ENCODE measurements around the gene DOK1. TPM values are rescaled to one million over a fixed set of nuclear protein-coding genes. Genes with fewer than 3 reads are reported as not detected.

The DOK1 gene
- total RNA-seq, 1 donor from 2014 or later, result 23.6 TPM

- Histone ChIP-seq H3K27me3 (ENCODE audit: control insufficient read depth, insufficient read depth, low read length) (no peaks in the 10 kb centered on the region), H3K4me3 (ENCODE audit: low read depth, low read length) (peak overlapping the region; percentile 80), H3K36me3 (ENCODE audit: control insufficient read depth, insufficient read depth, low read length) (no peaks in the 10 kb centered on the region)
- TF ChIP-seq CTCF (IDR thresholded peaks at IDR 0.05; ENCODE audit: insufficient read depth, low read length, poor library complexity, severe bottlenecking), result no peak
- DNase-seq (ENCODE audit: low read depth), result no peak
Observed at GRCh38 chr2:74554820-74555531, 456 bp downstream of the DOK1 start.

GRCh38 chr2:74555610-74556103, 1.1 kb downstream of the DOK1 start:
- Histone ChIP-seq H3K27me3 (ENCODE audit: control insufficient read depth, insufficient read depth, low read length) (no peaks in the 10 kb centered on the region), H3K4me3 (ENCODE audit: low read depth, low read length) (peak overlapping the region; percentile 80), H3K36me3 (ENCODE audit: control insufficient read depth, insufficient read depth, low read length) (no peaks in the 10 kb centered on the region)
- no peak for TF ChIP-seq CTCF (IDR thresholded peaks at IDR 0.05; ENCODE audit: insufficient read depth, low read length, poor library complexity, severe bottlenecking)
- no peak for DNase-seq (ENCODE audit: low read depth)

- Histone ChIP-seq H3K4me3 (ENCODE audit: low read depth, low read length) (no peak overlapping the region), H3K27me3 (ENCODE audit: control insufficient read depth, insufficient read depth, low read length) (no peaks in the 10 kb centered on the region), H3K36me3 (ENCODE audit: control insufficient read depth, insufficient read depth, low read length) (no peaks in the 10 kb centered on the region)
- no peak for TF ChIP-seq CTCF (IDR thresholded peaks at IDR 0.05; ENCODE audit: insufficient read depth, low read length, poor library complexity, severe bottlenecking)
- no peak for DNase-seq (ENCODE audit: low read depth)
Observed at GRCh38 chr2:74556159-74556558, 1.6 kb downstream of the DOK1 start.

- DNase-seq (ENCODE audit: low read depth), result no peak
- no peak overlapping the region for H3K4me3 ChIP-seq (ENCODE audit: low read depth, low read length)
- no peaks in the 10 kb centered on the region for H3K36me3 ChIP-seq (ENCODE audit: control insufficient read depth, insufficient read depth, low read length)
- no peaks in the 10 kb centered on the region for H3K27me3 ChIP-seq (ENCODE audit: control insufficient read depth, insufficient read depth, low read length)
- TF ChIP-seq CTCF (IDR thresholded peaks at IDR 0.05; ENCODE audit: insufficient read depth, low read length, poor library complexity, severe bottlenecking), result no peak
Observed at GRCh38 chr2:74556831-74557370, 2.4 kb downstream of the DOK1 start.

- no peaks in the 10 kb centered on the region for H3K27me3 ChIP-seq (ENCODE audit: control insufficient read depth, insufficient read depth, low read length)
- H3K36me3 ChIP-seq (ENCODE audit: control insufficient read depth, insufficient read depth, low read length), result no peaks in the 10 kb centered on the region
- TF ChIP-seq CTCF (IDR thresholded peaks at IDR 0.05; ENCODE audit: insufficient read depth, low read length, poor library complexity, severe bottlenecking), result no peak
- H3K4me3 ChIP-seq (ENCODE audit: low read depth, low read length), result no peak overlapping the region
- no peak for DNase-seq (ENCODE audit: low read depth)
Observed at GRCh38 chr2:74558284-74559230, 4.0 kb downstream of the DOK1 start.
